Left ventricle myocardium inferior (tissue), 1 donor: ENCODE data around the gene FANCL. TPM values are rescaled to one million over a fixed set of nuclear protein-coding genes. Genes with fewer than 3 reads are reported as not detected.
"Not testable (repeated sequence)": the region's sequence is repeated elsewhere in the genome, so short reads cannot be mapped to it uniquely, and the experiment has no call there.

Experiments used
- DNase-seq: peaks from one replicate; pipeline ENCODE4 v3.0.0-alpha.2; 2020
- H3K27ac ChIP-seq: fragments of 200-600 bp; replicated peaks from 2 replicates; pipeline ENCODE4 v1.8.0; 2021
- H3K27me3 ChIP-seq: fragments of 200-600 bp; 2 replicates; pipeline ENCODE4 v1.8.0; 2021; ENCODE audit warnings: low read depth
- H3K36me3 ChIP-seq: fragments of 200-600 bp; 2 replicates; pipeline ENCODE4 v1.8.0; 2021
- H3K4me1 ChIP-seq: fragments of 200-600 bp; 2 replicates; pipeline ENCODE4 v1.8.0; 2021
- H3K4me3 ChIP-seq: fragments of 200-600 bp; 2 replicates; pipeline ENCODE4 v1.8.0; 2021; ENCODE audit warnings: mild to moderate bottlenecking, moderate library complexity
- H3K9me3 ChIP-seq: fragments of 200-600 bp; replicated peaks from 2 replicates; pipeline ENCODE4 v1.8.0; 2021
- intact Hi-C: fragments of 100-400 bp; cut with micrococcal nuclease; formaldehyde crosslinking; loops from one replicate; pipeline ENCODE4 v1.11.0; 2022
- total RNA-seq: library from RNA; stranded (reverse); fragmentation: NEBNext Ultra II Directional; extraction: Animal tissue kit (Norgen Biotek cat#: 25700); gene quantifications from one replicate; pipeline ENCODE4 v1.2.1, GENCODE V29; 2021
- TF ChIP-seq, protein P1 (sequence below): fragments of 200-600 bp; IDR thresholded peaks from 2 replicates; pipeline ENCODE4 v1.8.0; 2021; ENCODE audit warnings: antibody characterized with exemption, mild to moderate bottlenecking, borderline replicate concordance
- donor health status: DM: no; HTN: yes; CAD: no; lungs with severe emphysema.

Gene FANCL
- total RNA-seq, 1 donor from 2014 or later: 12.0 TPM

GRCh38 chr2:58122040-58122439, 119.1 kb downstream of the FANCL start:
- no peaks in the 10 kb centered on the region for H3K27me3 ChIP-seq
- H3K4me3 ChIP-seq: no peak overlapping the region
- no peaks in the 10 kb centered on the region for H3K4me1 ChIP-seq
- TF ChIP-seq, protein P1, sequence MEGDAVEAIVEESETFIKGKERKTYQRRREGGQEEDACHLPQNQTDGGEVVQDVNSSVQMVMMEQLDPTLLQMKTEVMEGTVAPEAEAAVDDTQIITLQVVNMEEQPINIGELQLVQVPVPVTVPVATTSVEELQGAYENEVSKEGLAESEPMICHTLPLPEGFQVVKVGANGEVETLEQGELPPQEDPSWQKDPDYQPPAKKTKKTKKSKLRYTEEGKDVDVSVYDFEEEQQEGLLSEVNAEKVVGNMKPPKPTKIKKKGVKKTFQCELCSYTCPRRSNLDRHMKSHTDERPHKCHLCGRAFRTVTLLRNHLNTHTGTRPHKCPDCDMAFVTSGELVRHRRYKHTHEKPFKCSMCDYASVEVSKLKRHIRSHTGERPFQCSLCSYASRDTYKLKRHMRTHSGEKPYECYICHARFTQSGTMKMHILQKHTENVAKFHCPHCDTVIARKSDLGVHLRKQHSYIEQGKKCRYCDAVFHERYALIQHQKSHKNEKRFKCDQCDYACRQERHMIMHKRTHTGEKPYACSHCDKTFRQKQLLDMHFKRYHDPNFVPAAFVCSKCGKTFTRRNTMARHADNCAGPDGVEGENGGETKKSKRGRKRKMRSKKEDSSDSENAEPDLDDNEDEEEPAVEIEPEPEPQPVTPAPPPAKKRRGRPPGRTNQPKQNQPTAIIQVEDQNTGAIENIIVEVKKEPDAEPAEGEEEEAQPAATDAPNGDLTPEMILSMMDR: no peak
- no peak overlapping the region for H3K27ac ChIP-seq
- H3K36me3 ChIP-seq: peaks cover 22% of the 10 kb centered on the region
- intact Hi-C loops: no loop called here
- H3K9me3 ChIP-seq: peaks cover 4% of the 10 kb centered on the region
- no peak for DNase-seq

DNA sequence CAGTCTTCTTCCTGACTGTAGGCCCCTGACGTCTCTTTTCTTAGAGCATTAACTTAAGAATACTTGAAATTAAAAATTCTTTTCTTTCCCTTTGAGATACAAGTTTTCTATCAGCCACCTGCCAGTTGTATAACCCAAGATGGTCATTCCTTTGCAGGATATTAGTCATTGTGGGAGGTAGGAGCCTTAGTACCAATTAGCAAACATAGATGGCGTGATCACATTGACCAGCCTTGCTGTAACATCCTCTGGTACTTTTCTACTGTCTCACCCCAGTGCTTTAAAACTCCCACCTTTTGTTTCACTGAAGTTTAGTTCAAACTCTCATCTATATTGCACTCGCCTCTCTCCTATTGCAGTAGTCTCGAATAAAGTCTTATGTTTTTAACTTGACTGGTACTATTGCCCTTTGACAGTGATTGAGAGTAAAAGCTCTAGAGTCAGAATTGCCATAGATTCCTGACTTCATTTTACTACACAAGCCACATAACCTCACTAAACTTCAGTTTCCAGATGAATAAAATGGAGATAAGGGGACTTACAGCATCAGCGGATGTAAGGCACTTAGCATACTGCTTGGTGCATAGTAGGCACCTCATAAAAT, 120.4 kb downstream of the FANCL start:
- no peak for DNase-seq

DNA sequence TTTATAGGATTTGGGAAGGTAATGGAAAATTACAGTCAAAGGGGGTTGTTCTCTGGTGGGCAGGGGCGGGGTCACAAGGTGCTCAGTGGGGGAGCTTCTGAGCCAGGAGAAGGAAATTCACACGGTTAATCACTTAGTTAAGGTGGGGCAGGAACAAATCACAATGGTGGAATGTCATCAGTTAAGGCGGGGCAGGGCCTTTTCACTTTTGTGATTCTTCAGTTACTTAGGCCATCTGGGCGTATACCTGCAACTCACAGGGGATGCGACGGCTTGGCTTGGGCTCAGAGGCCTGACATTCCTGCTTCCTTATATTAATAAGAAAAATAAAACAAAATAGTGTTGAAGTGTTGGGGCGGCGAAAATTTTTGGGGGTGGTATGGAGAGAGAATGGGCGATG, 127.6 kb downstream of the FANCL start:
- H3K4me1 ChIP-seq, H3K4me3 ChIP-seq, intact Hi-C loops, H3K27me3 ChIP-seq, DNase-seq, H3K27ac ChIP-seq, H3K9me3 ChIP-seq, H3K36me3 ChIP-seq: not testable (repeated sequence)

More for the DNA sequence above, 120.4 kb downstream of the FANCL start:
- Histone ChIP-seq H3K4me1 (no peaks in the 10 kb centered on the region), H3K36me3 (peaks cover 22% of the 10 kb centered on the region), H3K27me3 (no peaks in the 10 kb centered on the region), H3K9me3 (peaks cover 4% of the 10 kb centered on the region), H3K4me3 (no peak overlapping the region), H3K27ac (no peak overlapping the region)
- TF ChIP-seq, protein P1: no peak
- intact Hi-C loops: no loop called here

GRCh38 chr2:58110765-58111164, 130.4 kb downstream of the FANCL start:
- H3K27ac ChIP-seq: no peak overlapping the region
- TF ChIP-seq, protein P1: no peak
- H3K27me3 ChIP-seq: no peaks in the 10 kb centered on the region
- DNase-seq: no peak
- H3K4me3 ChIP-seq: no peak overlapping the region
- intact Hi-C loops: no loop called here
- no peaks in the 10 kb centered on the region for H3K36me3 ChIP-seq
- peaks cover 10% of the 10 kb centered on the region for H3K4me1 ChIP-seq
- H3K9me3 ChIP-seq: no peaks in the 10 kb centered on the region

DNA sequence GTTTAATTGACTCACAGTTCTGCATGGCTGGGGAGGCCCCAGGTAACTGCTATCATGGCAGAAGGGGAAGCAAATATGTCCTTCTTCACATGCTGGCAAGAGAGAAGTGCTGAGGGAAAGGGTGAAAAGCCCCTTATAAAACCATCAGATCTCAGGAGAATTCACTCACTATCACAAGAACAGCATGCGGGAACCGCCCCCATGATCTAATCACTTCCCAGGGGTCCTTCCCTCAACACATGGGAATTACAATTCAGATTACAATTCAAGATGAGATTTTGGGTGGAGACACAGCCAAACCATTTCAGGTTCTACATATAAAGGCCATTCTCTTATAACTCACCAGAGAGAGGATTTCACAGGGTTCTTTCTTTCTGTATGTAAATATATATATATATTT, 131.6 kb downstream of the FANCL start:
- TF ChIP-seq, protein P1: no peak
- intact Hi-C loops: no loop called here
- Histone ChIP-seq H3K36me3 (no peaks in the 10 kb centered on the region), H3K27me3 (no peaks in the 10 kb centered on the region), H3K4me3 (no peak overlapping the region), H3K4me1 (peaks cover 10% of the 10 kb centered on the region), H3K9me3 (no peaks in the 10 kb centered on the region), H3K27ac (no peak overlapping the region)
- DNase-seq: no peak

Other genes with a start within 250 kb of the FANCL start
- gene VRK2, start 194.5 kb downstream of the FANCL start, total RNA-seq: 20.7 TPM